SK-N-SH (cell line): ENCODE results near the gene SLC25A38.

ENCODE experiments used
- EP300 ChIP-seq, 2 experiments: IDR thresholded peaks; 2 replicates each; pipeline versions ENCODE4 v1.4.0 to v1.6.1; 2012; ENCODE audit warnings: borderline replicate concordance in 1 of 2, low read depth in 1 of 2, low read length in 1 of 2
- TF ChIP-seq, protein P1 (sequence below): fragments of 150-350 bp; IDR thresholded peaks from 2 replicates; pipeline ENCODE4 v1.6.1; 2016; ENCODE audit warnings: mild to moderate bottlenecking, low read depth, low read length

DNA sequence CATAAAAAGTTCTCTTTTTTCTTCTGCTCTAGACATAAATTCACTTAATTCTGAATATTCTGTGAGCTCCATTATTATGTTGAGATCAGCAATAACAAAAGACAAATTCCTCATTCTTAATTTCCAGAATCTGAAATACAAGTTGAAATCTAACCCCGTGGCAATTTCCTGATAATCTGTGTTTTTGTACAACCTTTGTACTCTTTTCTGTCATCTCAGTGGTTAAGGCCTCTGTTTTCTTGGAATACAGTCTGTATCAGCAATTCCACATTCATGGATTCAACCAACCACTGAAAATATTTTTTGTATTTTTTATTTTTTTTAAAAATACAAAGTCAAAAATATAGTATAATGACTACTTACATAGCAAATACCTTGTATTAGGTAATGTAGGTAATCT is 45.0 kb upstream of the SLC25A38 start:
- TF ChIP-seq EP300 (IDR thresholded peaks at IDR 0.05; ENCODE audit: borderline replicate concordance in 1 of 2, low read depth in 1 of 2, low read length in 1 of 2) = no peak
- TF ChIP-seq, protein P1, sequence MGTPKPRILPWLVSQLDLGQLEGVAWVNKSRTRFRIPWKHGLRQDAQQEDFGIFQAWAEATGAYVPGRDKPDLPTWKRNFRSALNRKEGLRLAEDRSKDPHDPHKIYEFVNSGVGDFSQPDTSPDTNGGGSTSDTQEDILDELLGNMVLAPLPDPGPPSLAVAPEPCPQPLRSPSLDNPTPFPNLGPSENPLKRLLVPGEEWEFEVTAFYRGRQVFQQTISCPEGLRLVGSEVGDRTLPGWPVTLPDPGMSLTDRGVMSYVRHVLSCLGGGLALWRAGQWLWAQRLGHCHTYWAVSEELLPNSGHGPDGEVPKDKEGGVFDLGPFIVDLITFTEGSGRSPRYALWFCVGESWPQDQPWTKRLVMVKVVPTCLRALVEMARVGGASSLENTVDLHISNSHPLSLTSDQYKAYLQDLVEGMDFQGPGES = no peak
